HEK293 (cell line): ENCODE data around the gene PRKCQ.
A peak's percentile ranks its signal among the peaks of the same experiment; 100 is the strongest.

Source experiments
- CTCF ChIA-PET: fragments of 350-600 bp; formaldehyde crosslinking; extraction: SDS; loops from one replicate; lab custom pipeline; 2021; ENCODE audit warnings: antibody characterized with exemption; lab: Yijun Ruan, JAX
- POLR2A ChIA-PET: fragments of 300-600 bp; formaldehyde crosslinking; extraction: SDS; loops from one replicate; lab custom pipeline; 2020; ENCODE audit warnings: antibody characterized with exemption, inconsistent platforms; lab: Yijun Ruan, JAX
- H3K27ac ChIP-seq: fragments of 200-500 bp; sonication (Bioruptor generic); 2 replicates; pipeline ENCODE4 v1.5.1; 2014; ENCODE audit warnings: low read depth, low read length, control low read depth, inconsistent platforms; ENCODE audit errors: extremely low read depth
- H3K36me3 ChIP-seq, 2 experiments: fragments of 200-500 bp in 1 of 2; sonication (Bioruptor generic) in 1 of 2; 1 replicate in 1 of 2; 2 replicates in 1 of 2; pipeline ENCODE4 v1.5.1; 2014 to 2017; ENCODE audit warnings: inconsistent platforms in 2 of 2, low read length in 2 of 2; ENCODE audit not compliant: control insufficient read depth in 2 of 2, insufficient read depth in 1 of 2
- H3K4me1 ChIP-seq: fragments of 200-500 bp; sonication (Bioruptor generic); 2 replicates; pipeline ENCODE4 v1.5.1; 2014; ENCODE audit warnings: mild to moderate bottlenecking, low read length, inconsistent platforms; ENCODE audit not compliant: control insufficient read depth, insufficient read depth
- H3K4me3 ChIP-seq: 2 replicates; pipeline ENCODE4 v1.5.1; 2011; ENCODE audit warnings: low read depth, mild to moderate bottlenecking, control low read depth, low read length, moderate library complexity
- H3K9me3 ChIP-seq: fragments of 200-500 bp; sonication (Bioruptor generic); 2 replicates; pipeline ENCODE4 v1.5.1; 2014; ENCODE audit warnings: low read depth, low read length, inconsistent platforms; ENCODE audit not compliant: control insufficient read depth, insufficient read depth
- GFI1B ChIP-seq: fragments of 450-650 bp; formaldehyde crosslinking; IDR thresholded peaks from 2 replicates; pipeline ENCODE4 v1.5.1; 2016; ENCODE audit warnings: missing biosample characterization, missing genetic modification characterization
- ZBTB48 ChIP-seq: fragments of 450-650 bp; formaldehyde crosslinking; IDR thresholded peaks from 2 replicates; pipeline ENCODE4 v1.5.1; 2016; ENCODE audit warnings: missing biosample characterization, missing genetic modification characterization
- ZBTB7A ChIP-seq: fragments of 450-650 bp; formaldehyde crosslinking; IDR thresholded peaks from 2 replicates; pipeline ENCODE4 v1.5.1; 2016; ENCODE audit warnings: low read depth, missing biosample characterization, missing genetic modification characterization
- ZNF121 ChIP-seq: fragments of 450-650 bp; formaldehyde crosslinking; IDR thresholded peaks from 2 replicates; pipeline ENCODE4 v1.5.1; 2016; ENCODE audit warnings: missing biosample characterization, missing genetic modification characterization
- ZNF175 ChIP-seq: fragments of 450-650 bp; formaldehyde crosslinking; IDR thresholded peaks from 2 replicates; pipeline ENCODE4 v1.5.1; 2016; ENCODE audit warnings: missing biosample characterization, missing genetic modification characterization
- ZNF184 ChIP-seq: fragments of 450-650 bp; IDR thresholded peaks from 2 replicates; pipeline ENCODE4 v1.5.1; 2018; ENCODE audit warnings: missing biosample characterization, mild to moderate bottlenecking, missing genetic modification characterization
- ZNF23 ChIP-seq: fragments of 450-650 bp; formaldehyde crosslinking; IDR thresholded peaks from 2 replicates; pipeline ENCODE4 v1.5.1; 2016; ENCODE audit warnings: missing biosample characterization, missing genetic modification characterization, borderline replicate concordance
- ZNF335 ChIP-seq: fragments of 450-650 bp; formaldehyde crosslinking; conservative IDR thresholded peaks from 2 replicates; pipeline ENCODE4 v1.5.1; 2016; ENCODE audit warnings: missing biosample characterization, missing genetic modification characterization
- ZNF548 ChIP-seq: fragments of 450-650 bp; formaldehyde crosslinking; IDR thresholded peaks from 2 replicates; pipeline ENCODE4 v1.5.1; 2016; ENCODE audit warnings: missing biosample characterization, missing genetic modification characterization
- ZNF558 ChIP-seq: fragments of 450-650 bp; formaldehyde crosslinking; IDR thresholded peaks from 2 replicates; pipeline ENCODE4 v1.5.1; 2016; ENCODE audit warnings: missing biosample characterization, missing genetic modification characterization
- ZNF610 ChIP-seq: fragments of 450-650 bp; formaldehyde crosslinking; IDR thresholded peaks from 2 replicates; pipeline ENCODE4 v1.5.1; 2016; ENCODE audit warnings: missing biosample characterization, missing genetic modification characterization, borderline replicate concordance
- ZNF621 ChIP-seq: fragments of 450-650 bp; formaldehyde crosslinking; IDR thresholded peaks from 2 replicates; pipeline ENCODE4 v1.5.1; 2017; ENCODE audit warnings: missing biosample characterization, missing genetic modification characterization
- ZNF654 ChIP-seq: fragments of 450-650 bp; formaldehyde crosslinking; IDR thresholded peaks from 2 replicates; pipeline ENCODE4 v1.5.1; 2016; ENCODE audit warnings: low read depth, missing biosample characterization, missing genetic modification characterization
- ZNF843 ChIP-seq: fragments of 450-650 bp; formaldehyde crosslinking; IDR thresholded peaks from 2 replicates; pipeline ENCODE4 v1.5.1; 2016; ENCODE audit warnings: missing biosample characterization, missing genetic modification characterization
- TF ChIP-seq, protein P1 (sequence below): fragments of 450-650 bp; formaldehyde crosslinking; IDR thresholded peaks from 2 replicates; pipeline ENCODE4 v1.5.1; 2016; ENCODE audit warnings: missing biosample characterization, missing genetic modification characterization
- TF ChIP-seq, protein P2 (sequence below): fragments of 450-650 bp; formaldehyde crosslinking; IDR thresholded peaks from 2 replicates; pipeline ENCODE4 v1.5.1; 2016; ENCODE audit warnings: missing biosample characterization, missing genetic modification characterization
- TF ChIP-seq, protein P3 (sequence below): fragments of 450-650 bp; formaldehyde crosslinking; IDR thresholded peaks from 2 replicates; pipeline ENCODE4 v1.5.1; 2016; ENCODE audit warnings: missing biosample characterization, missing genetic modification characterization, borderline replicate concordance

Gene PRKCQ

DNA sequence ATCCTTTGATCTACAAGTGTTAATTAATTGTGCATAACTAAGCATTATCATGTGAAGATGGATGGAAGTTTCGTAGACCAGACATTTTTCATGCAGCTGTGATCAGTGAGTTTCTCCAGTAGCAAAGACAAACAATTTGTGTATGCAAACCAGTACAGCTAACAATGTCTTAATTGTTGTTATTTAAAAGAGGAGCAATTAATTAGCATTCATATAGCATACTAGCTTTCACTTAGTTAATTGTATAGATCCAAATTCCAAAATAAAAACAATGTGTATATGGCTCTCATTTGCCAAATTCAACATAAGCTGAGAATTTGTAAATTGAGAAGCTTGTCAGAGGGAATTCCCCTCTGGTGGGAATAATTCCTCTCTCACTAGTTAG lies 22.6 kb upstream of the PRKCQ start (continued):
- no peak for TF ChIP-seq ZNF558 (tag by site-specific recombination)
- no peak for TF ChIP-seq ZNF335
- TF ChIP-seq ZNF843 (tag by site-specific recombination): no peak
- no peak for TF ChIP-seq ZNF621 (tag by site-specific recombination)

DNA sequence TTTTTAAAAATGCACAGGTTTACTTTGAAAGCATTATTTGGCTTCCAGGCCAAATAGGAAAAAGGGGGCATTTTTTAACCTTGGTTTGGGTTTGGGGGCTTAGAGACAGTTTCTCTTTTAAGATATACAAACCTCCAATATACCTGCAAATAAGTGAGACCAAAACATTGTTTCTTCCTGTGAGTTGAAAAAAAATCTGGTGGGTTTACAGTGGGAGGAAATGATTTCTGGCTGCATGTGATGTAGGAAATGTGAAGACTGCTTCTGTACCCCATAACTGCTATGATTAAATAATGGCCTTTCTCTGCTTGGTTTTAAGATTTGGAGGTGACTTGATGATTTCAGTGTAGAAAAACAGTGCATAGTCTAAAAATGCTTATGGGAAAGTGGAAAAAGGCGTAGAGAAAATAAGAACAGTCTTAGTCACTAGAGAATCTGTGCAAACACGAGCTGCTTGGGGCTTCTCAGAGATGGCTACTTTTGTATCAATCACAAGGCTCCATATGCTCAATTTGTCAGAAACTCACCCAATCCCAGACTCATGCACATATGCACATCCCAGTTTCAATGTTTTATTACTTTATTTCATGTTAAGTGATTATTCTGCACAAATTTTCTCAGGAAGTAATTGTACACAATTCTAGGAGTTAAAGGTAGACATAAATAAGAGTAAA lies 22.1 kb upstream of the PRKCQ start:
- Histone ChIP-seq H3K4me1 (no peaks in the 10 kb centered on the region), H3K9me3 (no peaks in the 10 kb centered on the region), H3K36me3 (no peaks in the 10 kb centered on the region), H3K27ac (no peak overlapping the region), H3K4me3 (no peak overlapping the region)
- TF ChIP-seq, protein P1, sequence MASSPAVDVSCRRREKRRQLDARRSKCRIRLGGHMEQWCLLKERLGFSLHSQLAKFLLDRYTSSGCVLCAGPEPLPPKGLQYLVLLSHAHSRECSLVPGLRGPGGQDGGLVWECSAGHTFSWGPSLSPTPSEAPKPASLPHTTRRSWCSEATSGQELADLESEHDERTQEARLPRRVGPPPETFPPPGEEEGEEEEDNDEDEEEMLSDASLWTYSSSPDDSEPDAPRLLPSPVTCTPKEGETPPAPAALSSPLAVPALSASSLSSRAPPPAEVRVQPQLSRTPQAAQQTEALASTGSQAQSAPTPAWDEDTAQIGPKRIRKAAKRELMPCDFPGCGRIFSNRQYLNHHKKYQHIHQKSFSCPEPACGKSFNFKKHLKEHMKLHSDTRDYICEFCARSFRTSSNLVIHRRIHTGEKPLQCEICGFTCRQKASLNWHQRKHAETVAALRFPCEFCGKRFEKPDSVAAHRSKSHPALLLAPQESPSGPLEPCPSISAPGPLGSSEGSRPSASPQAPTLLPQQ (tag by site-specific recombination): no peak
- POLR2A ChIA-PET: no interaction called here
- CTCF ChIA-PET: interaction anchor here (0.8 kb wide), 1 partner anchor 65 kb away, joined by 3 read pairs; no protein-coding TSS in a partner anchor

DNA sequence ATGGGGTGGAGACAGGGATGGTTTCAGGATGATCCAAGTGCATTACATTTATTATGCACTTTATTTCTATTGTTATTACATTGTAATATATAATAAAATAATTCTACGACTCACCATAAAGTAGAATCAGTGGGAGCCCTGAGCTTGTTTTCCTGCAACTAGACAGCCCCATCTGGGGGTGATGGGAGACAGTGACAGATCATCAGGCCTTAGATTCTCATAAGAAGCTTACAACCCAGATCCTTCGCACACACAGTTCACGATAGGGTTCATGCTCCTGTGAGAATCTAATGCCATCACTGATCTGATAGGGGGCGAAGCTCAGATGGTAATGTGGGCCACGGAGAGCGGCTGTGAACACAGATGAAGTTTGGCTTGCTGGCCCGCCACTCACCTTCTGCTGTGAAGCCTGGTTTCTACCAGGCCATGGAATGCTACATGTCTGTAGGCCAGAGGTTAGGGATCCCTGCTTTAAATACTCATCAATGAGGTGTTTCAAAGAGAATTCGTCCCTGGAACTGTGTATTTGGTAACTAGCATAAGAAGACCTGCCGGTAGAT lies 21.2 kb upstream of the PRKCQ start:
- TF ChIP-seq ZNF184 (tag by site-specific recombination) (no peak), ZNF175 (tag by site-specific recombination) (no peak), ZNF610 (tag by site-specific recombination) (peak; percentile 93), ZNF548 (tag by site-specific recombination) (no peak), ZBTB48 (tag by site-specific recombination) (no peak), GFI1B (no peak)
- TF ChIP-seq, protein P2, sequence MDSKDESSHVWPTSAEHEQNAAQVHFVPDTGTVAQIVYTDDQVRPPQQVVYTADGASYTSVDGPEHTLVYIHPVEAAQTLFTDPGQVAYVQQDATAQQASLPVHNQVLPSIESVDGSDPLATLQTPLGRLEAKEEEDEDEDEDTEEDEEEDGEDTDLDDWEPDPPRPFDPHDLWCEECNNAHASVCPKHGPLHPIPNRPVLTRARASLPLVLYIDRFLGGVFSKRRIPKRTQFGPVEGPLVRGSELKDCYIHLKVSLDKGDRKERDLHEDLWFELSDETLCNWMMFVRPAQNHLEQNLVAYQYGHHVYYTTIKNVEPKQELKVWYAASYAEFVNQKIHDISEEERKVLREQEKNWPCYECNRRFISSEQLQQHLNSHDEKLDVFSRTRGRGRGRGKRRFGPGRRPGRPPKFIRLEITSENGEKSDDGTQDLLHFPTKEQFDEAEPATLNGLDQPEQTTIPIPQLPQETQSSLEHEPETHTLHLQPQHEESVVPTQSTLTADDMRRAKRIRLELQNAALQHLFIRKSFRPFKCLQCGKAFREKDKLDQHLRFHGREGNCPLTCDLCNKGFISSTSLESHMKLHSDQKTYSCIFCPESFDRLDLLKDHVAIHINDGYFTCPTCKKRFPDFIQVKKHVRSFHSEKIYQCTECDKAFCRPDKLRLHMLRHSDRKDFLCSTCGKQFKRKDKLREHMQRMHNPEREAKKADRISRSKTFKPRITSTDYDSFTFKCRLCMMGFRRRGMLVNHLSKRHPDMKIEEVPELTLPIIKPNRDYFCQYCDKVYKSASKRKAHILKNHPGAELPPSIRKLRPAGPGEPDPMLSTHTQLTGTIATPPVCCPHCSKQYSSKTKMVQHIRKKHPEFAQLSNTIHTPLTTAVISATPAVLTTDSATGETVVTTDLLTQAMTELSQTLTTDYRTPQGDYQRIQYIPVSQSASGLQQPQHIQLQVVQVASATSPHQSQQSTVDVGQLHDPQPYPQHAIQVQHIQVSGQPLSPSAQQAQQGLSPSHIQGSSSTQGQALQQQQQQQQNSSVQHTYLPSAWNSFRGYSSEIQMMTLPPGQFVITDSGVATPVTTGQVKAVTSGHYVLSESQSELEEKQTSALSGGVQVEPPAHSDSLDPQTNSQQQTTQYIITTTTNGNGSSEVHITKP (tag by site-specific recombination): no peak
- Histone ChIP-seq H3K4me1 (no peaks in the 10 kb centered on the region), H3K9me3 (no peaks in the 10 kb centered on the region), H3K27ac (no peak overlapping the region), H3K36me3 (no peaks in the 10 kb centered on the region), H3K4me3 (no peak overlapping the region)
- POLR2A ChIA-PET: no interaction called here
- CTCF ChIA-PET: no interaction called here

DNA sequence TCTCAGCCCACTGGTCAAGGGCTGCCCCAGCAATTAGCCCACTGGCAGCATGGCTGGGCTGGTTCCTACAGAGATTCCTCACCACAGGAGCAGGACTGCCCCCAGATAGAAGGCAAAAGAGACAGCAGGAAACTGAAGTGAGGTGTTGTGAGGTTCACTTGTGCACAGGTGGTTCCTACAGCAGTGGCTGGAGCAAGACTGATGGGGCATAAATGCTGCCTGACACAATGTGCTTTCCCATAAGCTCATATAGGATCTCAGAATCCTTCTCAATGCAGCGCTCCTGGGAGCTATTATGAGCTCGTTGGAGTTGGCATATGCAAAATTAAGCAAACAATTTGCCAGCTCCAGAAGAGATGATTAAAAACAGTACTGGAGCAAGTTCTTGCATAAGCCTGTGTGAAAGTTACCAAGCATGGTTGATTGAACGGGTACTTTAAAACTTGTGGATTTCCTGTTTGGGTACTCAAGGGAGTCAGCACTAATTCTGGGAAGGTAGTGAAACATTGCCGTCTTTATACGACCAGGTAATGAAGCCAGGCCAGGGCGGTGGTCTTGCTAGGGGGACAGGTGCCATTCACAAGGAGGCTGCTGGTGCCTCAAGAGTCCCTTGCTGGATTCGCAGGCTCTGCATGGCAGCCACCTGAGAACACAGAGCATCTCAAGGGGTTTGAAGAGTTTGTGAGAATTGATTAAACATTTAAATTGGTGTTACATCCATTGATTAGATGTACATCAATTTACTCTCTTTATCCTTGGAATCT lies 20.3 kb upstream of the PRKCQ start:
- Histone ChIP-seq H3K4me3 (no peak overlapping the region), H3K27ac (no peak overlapping the region), H3K9me3 (no peaks in the 10 kb centered on the region), H3K4me1 (no peaks in the 10 kb centered on the region), H3K36me3 (no peaks in the 10 kb centered on the region)
- ChIA-PET CTCF (interaction anchor here (0.6 kb wide), 1 partner anchor 578 kb away, joined by 4 read pairs; no protein-coding TSS in a partner anchor), POLR2A (no interaction called here)
- TF ChIP-seq ZNF23 (tag by site-specific recombination): no peak
- TF ChIP-seq ZNF654: no peak
- no peak for TF ChIP-seq ZBTB7A (tag by site-specific recombination)
- TF ChIP-seq, protein P3, sequence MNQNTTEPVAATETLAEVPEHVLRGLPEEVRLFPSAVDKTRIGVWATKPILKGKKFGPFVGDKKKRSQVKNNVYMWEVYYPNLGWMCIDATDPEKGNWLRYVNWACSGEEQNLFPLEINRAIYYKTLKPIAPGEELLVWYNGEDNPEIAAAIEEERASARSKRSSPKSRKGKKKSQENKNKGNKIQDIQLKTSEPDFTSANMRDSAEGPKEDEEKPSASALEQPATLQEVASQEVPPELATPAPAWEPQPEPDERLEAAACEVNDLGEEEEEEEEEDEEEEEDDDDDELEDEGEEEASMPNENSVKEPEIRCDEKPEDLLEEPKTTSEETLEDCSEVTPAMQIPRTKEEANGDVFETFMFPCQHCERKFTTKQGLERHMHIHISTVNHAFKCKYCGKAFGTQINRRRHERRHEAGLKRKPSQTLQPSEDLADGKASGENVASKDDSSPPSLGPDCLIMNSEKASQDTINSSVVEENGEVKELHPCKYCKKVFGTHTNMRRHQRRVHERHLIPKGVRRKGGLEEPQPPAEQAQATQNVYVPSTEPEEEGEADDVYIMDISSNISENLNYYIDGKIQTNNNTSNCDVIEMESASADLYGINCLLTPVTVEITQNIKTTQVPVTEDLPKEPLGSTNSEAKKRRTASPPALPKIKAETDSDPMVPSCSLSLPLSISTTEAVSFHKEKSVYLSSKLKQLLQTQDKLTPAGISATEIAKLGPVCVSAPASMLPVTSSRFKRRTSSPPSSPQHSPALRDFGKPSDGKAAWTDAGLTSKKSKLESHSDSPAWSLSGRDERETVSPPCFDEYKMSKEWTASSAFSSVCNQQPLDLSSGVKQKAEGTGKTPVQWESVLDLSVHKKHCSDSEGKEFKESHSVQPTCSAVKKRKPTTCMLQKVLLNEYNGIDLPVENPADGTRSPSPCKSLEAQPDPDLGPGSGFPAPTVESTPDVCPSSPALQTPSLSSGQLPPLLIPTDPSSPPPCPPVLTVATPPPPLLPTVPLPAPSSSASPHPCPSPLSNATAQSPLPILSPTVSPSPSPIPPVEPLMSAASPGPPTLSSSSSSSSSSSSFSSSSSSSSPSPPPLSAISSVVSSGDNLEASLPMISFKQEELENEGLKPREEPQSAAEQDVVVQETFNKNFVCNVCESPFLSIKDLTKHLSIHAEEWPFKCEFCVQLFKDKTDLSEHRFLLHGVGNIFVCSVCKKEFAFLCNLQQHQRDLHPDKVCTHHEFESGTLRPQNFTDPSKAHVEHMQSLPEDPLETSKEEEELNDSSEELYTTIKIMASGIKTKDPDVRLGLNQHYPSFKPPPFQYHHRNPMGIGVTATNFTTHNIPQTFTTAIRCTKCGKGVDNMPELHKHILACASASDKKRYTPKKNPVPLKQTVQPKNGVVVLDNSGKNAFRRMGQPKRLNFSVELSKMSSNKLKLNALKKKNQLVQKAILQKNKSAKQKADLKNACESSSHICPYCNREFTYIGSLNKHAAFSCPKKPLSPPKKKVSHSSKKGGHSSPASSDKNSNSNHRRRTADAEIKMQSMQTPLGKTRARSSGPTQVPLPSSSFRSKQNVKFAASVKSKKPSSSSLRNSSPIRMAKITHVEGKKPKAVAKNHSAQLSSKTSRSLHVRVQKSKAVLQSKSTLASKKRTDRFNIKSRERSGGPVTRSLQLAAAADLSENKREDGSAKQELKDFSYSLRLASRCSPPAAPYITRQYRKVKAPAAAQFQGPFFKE: no peak
- no peak for TF ChIP-seq ZNF121 (tag by site-specific recombination)
